ENCODE results near the gene KCNF1. TPM values are rescaled to one million over a fixed set of nuclear protein-coding genes. Genes with fewer than 3 reads are reported as not detected.

Gene KCNF1
- total and polyA plus RNA-seq, 4 experiments from 2014 or later: not detected

DNA sequence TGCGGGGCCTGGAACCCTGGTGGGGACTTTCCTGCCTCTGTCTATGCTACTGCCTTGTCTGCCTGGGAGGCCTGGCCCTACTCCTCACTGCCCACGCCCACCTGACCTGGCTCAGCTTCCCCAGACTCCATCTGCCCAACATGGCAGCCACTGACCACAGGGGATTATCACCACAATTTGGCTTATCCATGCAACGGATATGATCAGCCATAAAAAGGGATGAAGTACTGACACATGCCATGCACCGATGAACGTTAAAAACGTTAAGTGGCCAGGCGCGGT is 5.9 kb upstream of the KCNF1 start:
- H3K36me3 ChIP-seq (ENCODE audit: insufficient read depth, low read length): no peaks in the 10 kb centered on the region
- H3K27ac ChIP-seq (ENCODE audit: low read depth, low read length): no peak overlapping the region
- ChIA-PET CTCF (ENCODE audit: partially characterized antibody) (no interaction called here), POLR2A (ENCODE audit: partially characterized antibody) (no interaction called here)
- Mint-ChIP-seq H3K36me3 (no peaks in the 10 kb centered on the region), H3K27ac (no peak overlapping the region), H3K4me1 (peaks cover under 1 to 2% (median 1%) of the 10 kb centered on the region in 4 donors), H3K4me3 (no peak overlapping the region), H3K9me3 (peaks cover 0 to 7% (median 0%) of the 10 kb centered on the region in 8 donors), H3K27me3 (peaks cover 5 to 6% of the 10 kb centered on the region in 2 donors)
- H3K9me3 ChIP-seq (ENCODE audit: control insufficient read depth in 1 of 2, low read length in 2 of 2): no peaks in the 10 kb centered on the region
- no peaks in the 10 kb centered on the region for H3K4me1 ChIP-seq (ENCODE audit: insufficient read depth, low read length)
- no peaks in the 10 kb centered on the region for H3K27me3 ChIP-seq (ENCODE audit: insufficient read depth, low read length)
- intact Hi-C loops (cut with micrococcal nuclease): no loop called here
- H3K4me3 ChIP-seq (ENCODE audit: low read length in 2 of 2): no peak overlapping the region
- DNase-seq: no peak

DNA sequence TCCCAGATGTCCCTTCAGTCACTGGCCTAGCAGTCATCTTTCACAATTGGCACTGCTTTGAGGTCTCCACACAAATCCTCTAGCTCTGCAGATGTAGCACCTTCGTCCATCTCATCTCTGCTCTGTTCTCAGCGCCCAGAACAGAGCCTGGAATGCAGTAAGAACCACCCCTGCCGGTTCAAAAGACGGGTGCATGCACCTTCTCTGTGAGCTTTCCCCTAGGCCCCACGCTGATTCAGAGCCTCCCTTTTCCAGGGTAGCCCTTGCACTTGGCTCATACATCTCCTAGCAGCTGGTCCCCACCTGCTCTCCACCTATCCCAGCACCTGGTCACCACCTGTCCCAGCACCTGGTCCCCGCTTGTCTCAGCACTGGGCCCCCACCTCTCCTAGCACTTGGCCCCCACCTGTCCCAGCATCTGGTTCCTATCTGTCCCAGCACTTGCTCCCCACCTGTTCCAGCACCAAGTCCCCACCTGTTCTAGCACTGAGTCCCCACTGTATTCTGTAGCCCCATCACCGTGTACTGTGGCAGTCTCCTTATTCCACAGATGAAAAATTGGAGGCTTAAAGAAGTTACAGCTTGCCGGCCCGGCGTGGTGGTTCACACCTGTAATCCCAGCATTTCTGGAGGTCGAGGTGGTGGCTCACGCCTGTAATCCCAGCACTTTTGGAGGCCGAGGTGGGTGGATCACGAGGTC is 4.7 kb upstream of the KCNF1 start:
- DNase-seq: no peak
- Histone ChIP-seq H3K27ac (ENCODE audit: low read depth, low read length) (no peak overlapping the region), H3K4me3 (ENCODE audit: low read length in 2 of 2) (no peak overlapping the region), H3K36me3 (ENCODE audit: insufficient read depth, low read length) (no peaks in the 10 kb centered on the region), H3K4me1 (ENCODE audit: insufficient read depth, low read length) (no peaks in the 10 kb centered on the region), H3K9me3 (ENCODE audit: control insufficient read depth in 1 of 2, low read length in 2 of 2) (no peaks in the 10 kb centered on the region), H3K27me3 (ENCODE audit: insufficient read depth, low read length) (peaks cover 5% of the 10 kb centered on the region)
- POLR2A ChIA-PET (ENCODE audit: partially characterized antibody): no interaction called here
- H3K27me3 Mint-ChIP-seq: peaks cover 8% of the 10 kb centered on the region in 2 donors
- peaks cover 0 to 7% (median 0%) of the 10 kb centered on the region in 8 donors for H3K9me3 Mint-ChIP-seq
- peak overlapping the region in 3 of 7 donors; percentile 25 to 70 (median 30) for H3K27ac Mint-ChIP-seq
- no peaks in the 10 kb centered on the region for H3K36me3 Mint-ChIP-seq
- peaks cover 3 to 6% (median 4%) of the 10 kb centered on the region in 4 donors for H3K4me1 Mint-ChIP-seq
- intact Hi-C loops (cut with micrococcal nuclease): no loop called here
- no peak overlapping the region for H3K4me3 Mint-ChIP-seq
- CTCF ChIA-PET (ENCODE audit: partially characterized antibody): no interaction called here

DNA sequence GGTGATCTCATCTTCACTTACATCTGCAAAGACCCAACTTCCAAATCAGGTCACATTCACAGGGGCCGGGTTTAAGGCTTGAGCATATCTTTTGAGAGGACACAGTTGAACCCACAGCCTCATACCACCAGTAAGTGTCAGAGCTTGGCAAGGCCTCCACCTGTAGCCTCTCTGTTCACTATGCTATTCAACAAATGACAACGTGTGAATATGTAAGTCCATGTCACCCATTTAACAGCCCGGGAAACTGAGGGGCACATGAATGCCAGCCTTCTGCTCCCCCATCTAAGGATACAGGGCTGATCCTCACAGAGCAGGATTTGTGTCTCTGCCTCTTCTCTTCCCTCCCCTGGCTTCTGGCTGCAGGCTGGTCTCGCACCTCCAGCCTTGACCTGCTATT is 3.5 kb upstream of the KCNF1 start:
- Histone ChIP-seq H3K9me3 (ENCODE audit: control insufficient read depth in 1 of 2, low read length in 2 of 2) (no peaks in the 10 kb centered on the region), H3K27me3 (ENCODE audit: insufficient read depth, low read length) (peaks cover 5% of the 10 kb centered on the region), H3K36me3 (ENCODE audit: insufficient read depth, low read length) (no peaks in the 10 kb centered on the region), H3K4me1 (ENCODE audit: insufficient read depth, low read length) (no peaks in the 10 kb centered on the region), H3K27ac (ENCODE audit: low read depth, low read length) (no peak overlapping the region), H3K4me3 (ENCODE audit: low read length in 2 of 2) (no peak overlapping the region)
- intact Hi-C loops (cut with micrococcal nuclease): no loop called here
- Mint-ChIP-seq H3K27me3 (peaks cover 12% of the 10 kb centered on the region in 2 donors), H3K4me3 (no peak overlapping the region), H3K36me3 (no peaks in the 10 kb centered on the region), H3K4me1 (peaks cover 3 to 14% (median 8%) of the 10 kb centered on the region in 4 donors), H3K9me3 (peaks cover 0 to 7% (median 0%) of the 10 kb centered on the region in 8 donors), H3K27ac (no peak overlapping the region)
- CTCF ChIA-PET (ENCODE audit: partially characterized antibody): no interaction called here
- DNase-seq: no peak
- POLR2A ChIA-PET (ENCODE audit: partially characterized antibody): no interaction called here

DNA sequence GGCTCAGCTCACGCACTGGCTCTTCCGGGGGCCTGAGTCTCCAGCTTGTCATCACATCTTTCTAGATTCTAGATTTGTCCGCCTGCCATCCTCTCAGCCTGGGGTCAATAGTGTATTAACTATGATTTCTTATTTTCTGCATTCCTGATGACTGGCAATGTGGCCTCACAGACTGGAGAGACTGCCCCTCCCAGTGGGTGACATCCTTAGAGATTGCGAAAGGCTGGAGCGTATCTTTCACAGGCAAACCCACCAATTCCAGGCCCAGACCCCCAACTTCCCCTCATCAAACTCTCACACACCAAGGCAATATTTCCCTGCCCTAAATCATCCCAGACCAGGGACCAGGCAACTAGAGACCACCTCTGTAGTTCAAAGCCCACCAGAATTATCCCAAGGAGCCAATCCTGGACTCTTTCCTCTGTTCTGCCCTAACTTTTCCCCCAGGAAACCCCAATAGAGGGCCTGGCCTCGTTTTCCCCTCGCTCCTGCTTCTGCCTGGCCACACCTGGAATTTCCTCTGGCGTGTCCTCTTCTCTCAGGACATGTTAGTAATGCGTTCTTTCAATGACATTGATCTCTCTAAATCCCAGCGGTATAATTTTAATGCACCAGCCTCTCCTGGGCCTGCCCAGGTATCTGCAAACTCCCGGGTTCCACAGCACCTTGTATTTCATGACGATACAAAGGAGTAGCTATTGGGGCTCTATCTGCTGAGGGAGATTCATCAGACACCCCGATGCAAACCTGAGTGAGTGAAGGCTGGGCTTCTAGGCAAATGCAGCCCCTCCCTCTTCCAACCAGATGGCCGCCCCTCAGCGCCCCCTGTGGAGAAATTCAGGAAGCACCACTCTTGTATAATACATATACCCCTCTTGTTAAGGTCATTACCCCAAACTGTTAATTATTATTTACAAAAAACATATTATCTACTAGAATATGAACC is 2.4 kb upstream of the KCNF1 start:
- peaks cover 0 to 4% (median 0%) of the 10 kb centered on the region in 8 donors for H3K9me3 Mint-ChIP-seq
- ChIA-PET POLR2A (ENCODE audit: partially characterized antibody) (no interaction called here), CTCF (ENCODE audit: partially characterized antibody) (no interaction called here)
- no peaks in the 10 kb centered on the region for H3K36me3 Mint-ChIP-seq
- intact Hi-C loops (cut with micrococcal nuclease): no loop called here
- no peak overlapping the region for H3K27ac ChIP-seq (ENCODE audit: low read depth, low read length)
- no peaks in the 10 kb centered on the region for H3K4me1 ChIP-seq (ENCODE audit: insufficient read depth, low read length)
- no peak overlapping the region for H3K27ac Mint-ChIP-seq
- H3K27me3 Mint-ChIP-seq: peaks cover 15% of the 10 kb centered on the region in 2 donors
- H3K4me3 ChIP-seq (ENCODE audit: low read length in 2 of 2): no peak overlapping the region
- no peak for DNase-seq
- H3K36me3 ChIP-seq (ENCODE audit: insufficient read depth, low read length): no peaks in the 10 kb centered on the region
- no peaks in the 10 kb centered on the region for H3K9me3 ChIP-seq (ENCODE audit: control insufficient read depth in 1 of 2, low read length in 2 of 2)
- H3K4me3 Mint-ChIP-seq: no peak overlapping the region
- H3K4me1 Mint-ChIP-seq: peaks cover 3 to 17% (median 8%) of the 10 kb centered on the region in 4 donors
- H3K27me3 ChIP-seq (ENCODE audit: insufficient read depth, low read length): peaks cover 5% of the 10 kb centered on the region

DNA sequence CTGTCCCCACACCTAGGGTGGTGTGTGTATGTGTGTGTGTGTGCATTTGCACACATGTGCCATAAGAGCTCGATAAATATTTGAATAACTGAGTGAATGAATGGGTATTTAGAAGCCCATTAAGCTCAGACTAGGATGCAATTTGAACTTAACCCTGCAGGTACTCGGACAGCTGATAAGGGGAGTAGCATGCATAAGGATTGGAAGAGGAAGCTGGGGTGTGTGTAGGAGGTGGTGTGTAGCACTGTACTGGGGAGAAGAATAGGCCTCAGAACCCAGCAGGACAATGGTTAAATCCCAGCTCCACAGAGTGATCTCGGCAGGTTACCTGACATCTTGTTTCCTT is 1.8 kb upstream of the KCNF1 start:
- H3K36me3 ChIP-seq (ENCODE audit: insufficient read depth, low read length): no peaks in the 10 kb centered on the region
- Mint-ChIP-seq H3K9me3 (no peaks in the 10 kb centered on the region), H3K4me3 (no peak overlapping the region), H3K4me1 (peaks cover 3 to 17% (median 9%) of the 10 kb centered on the region in 4 donors), H3K36me3 (no peaks in the 10 kb centered on the region), H3K27me3 (peaks cover 17 to 20% of the 10 kb centered on the region in 2 donors), H3K27ac (no peak overlapping the region)
- no peaks in the 10 kb centered on the region for H3K9me3 ChIP-seq (ENCODE audit: control insufficient read depth in 1 of 2, low read length in 2 of 2)
- DNase-seq: no peak
- no peak overlapping the region for H3K4me3 ChIP-seq (ENCODE audit: low read length in 2 of 2)
- no peaks in the 10 kb centered on the region for H3K4me1 ChIP-seq (ENCODE audit: insufficient read depth, low read length)
- no peak overlapping the region for H3K27ac ChIP-seq (ENCODE audit: low read depth, low read length)
- H3K27me3 ChIP-seq (ENCODE audit: insufficient read depth, low read length): peaks cover 5% of the 10 kb centered on the region
- intact Hi-C loops (cut with micrococcal nuclease): no loop called here
- ChIA-PET POLR2A (ENCODE audit: partially characterized antibody) (no interaction called here), CTCF (ENCODE audit: partially characterized antibody) (no interaction called here)

DNA sequence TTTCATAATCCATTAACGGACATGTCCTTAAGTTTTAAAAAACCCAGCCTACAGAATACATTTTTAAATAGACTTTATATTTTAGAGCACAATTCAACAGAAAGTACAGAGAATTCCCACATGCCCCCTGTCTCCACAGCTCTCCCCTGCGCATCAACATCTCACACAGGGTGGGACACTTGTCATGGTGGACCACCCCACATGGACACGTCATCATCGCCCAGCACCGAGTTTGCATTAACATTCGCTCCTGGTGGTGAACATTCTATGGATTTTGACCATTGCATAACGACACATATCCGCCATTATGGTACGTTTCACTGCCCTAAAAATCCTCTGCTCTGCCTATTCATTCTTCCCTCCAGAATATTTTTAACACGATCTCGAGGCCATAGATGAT is 1.1 kb upstream of the KCNF1 start:
- DNase-seq: no peak
- Mint-ChIP-seq H3K36me3 (no peaks in the 10 kb centered on the region), H3K9me3 (no peaks in the 10 kb centered on the region), H3K27me3 (peaks cover 18 to 26% of the 10 kb centered on the region in 2 donors), H3K4me1 (peaks cover 3 to 17% (median 9%) of the 10 kb centered on the region in 4 donors), H3K27ac (no peak overlapping the region), H3K4me3 (peak overlapping the region in 3 of 8 donors; percentile 1 to 32 (median 20))
- no peaks in the 10 kb centered on the region for H3K36me3 ChIP-seq (ENCODE audit: insufficient read depth, low read length)
- no peaks in the 10 kb centered on the region for H3K9me3 ChIP-seq (ENCODE audit: control insufficient read depth in 1 of 2, low read length in 2 of 2)
- H3K4me3 ChIP-seq (ENCODE audit: low read length in 2 of 2): no peak overlapping the region
- peaks cover 5% of the 10 kb centered on the region for H3K27me3 ChIP-seq (ENCODE audit: insufficient read depth, low read length)
- ChIA-PET POLR2A (ENCODE audit: partially characterized antibody) (no interaction called here), CTCF (ENCODE audit: partially characterized antibody) (no interaction called here)
- H3K4me1 ChIP-seq (ENCODE audit: insufficient read depth, low read length): no peaks in the 10 kb centered on the region
- H3K27ac ChIP-seq (ENCODE audit: low read depth, low read length): no peak overlapping the region
- intact Hi-C loops (cut with micrococcal nuclease): no loop called here

DNA sequence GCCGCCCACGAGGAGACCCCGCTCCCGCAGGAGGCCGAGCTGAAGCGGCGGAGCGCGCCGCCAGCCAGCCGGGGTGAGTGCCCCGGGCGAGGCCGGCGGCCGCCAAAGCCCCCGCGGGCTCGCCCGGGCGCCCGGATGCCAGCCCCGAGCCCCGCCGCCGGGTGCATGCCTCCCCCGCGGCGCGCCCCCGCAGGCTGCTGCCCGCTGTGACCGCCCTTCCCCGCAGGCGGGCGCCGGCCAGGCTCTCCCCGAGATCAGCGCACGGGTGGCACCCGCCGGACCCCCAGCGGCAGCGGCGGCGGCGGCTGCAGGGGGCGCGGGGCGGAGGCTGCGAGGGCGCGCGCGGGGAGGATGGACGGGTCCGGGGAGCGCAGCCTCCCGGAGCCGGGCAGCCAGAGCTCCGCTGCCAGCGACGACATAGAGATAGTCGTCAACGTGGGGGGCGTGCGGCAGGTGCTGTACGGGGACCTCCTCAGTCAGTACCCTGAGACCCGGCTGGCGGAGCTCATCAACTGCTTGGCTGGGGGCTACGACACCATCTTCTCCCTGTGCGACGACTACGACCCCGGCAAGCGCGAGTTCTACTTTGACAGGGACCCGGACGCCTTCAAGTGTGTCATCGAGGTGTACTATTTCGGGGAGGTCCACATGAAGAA is 470 bp downstream of the KCNF1 start:
- Mint-ChIP-seq H3K36me3 (no peaks in the 10 kb centered on the region), H3K27ac (no peak overlapping the region), H3K4me1 (peaks cover 3 to 17% (median 9%) of the 10 kb centered on the region in 4 donors), H3K4me3 (peak overlapping the region in 3 of 8 donors; percentile 24 to 55 (median 34)), H3K27me3 (peaks cover 18 to 27% of the 10 kb centered on the region in 2 donors), H3K9me3 (no peaks in the 10 kb centered on the region)
- Histone ChIP-seq H3K4me3 (ENCODE audit: low read length in 2 of 2) (no peak overlapping the region), H3K36me3 (ENCODE audit: insufficient read depth, low read length) (no peaks in the 10 kb centered on the region), H3K4me1 (ENCODE audit: insufficient read depth, low read length) (no peaks in the 10 kb centered on the region), H3K9me3 (ENCODE audit: control insufficient read depth in 1 of 2, low read length in 2 of 2) (no peaks in the 10 kb centered on the region), H3K27me3 (ENCODE audit: insufficient read depth, low read length) (peaks cover 5% of the 10 kb centered on the region), H3K27ac (ENCODE audit: low read depth, low read length) (no peak overlapping the region)
- intact Hi-C loops (cut with micrococcal nuclease): no loop called here
- POLR2A ChIA-PET (ENCODE audit: partially characterized antibody): no interaction called here
- CTCF ChIA-PET (ENCODE audit: partially characterized antibody): no interaction called here
- DNase-seq: no peak

Measured in CD4-positive, alpha-beta memory T cell (primary cell).